GM21515 (cell line): ENCODE data around the gene LRP1.

Experiments used
- ATAC-seq: cut with Tn5 transposase; IDR thresholded peaks from one replicate; pipeline ENCODE4 v1.9.1; 2021; ENCODE audit not compliant: unreplicated experiment

LRP1 gene

DNA sequence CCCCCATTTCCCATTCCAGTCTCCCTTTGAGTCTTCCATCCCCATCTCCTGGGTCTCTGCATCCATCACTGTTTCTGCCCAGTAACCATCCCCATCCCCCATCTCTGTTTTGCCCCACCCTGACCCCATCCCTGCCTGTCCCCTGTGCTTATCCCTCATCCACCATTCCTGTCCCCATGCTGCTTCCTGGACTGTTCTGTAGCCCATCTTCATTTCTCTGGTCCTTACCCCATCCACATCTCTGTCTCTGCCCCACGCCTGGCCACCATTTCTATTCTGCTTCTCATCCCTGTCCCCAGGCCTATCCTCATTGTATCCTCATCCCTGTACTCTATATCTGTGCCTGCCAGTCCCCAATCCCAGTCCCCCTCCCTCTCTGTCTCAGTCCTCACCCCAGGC, 92.5 kb downstream of the LRP1 start:
- no peak for ATAC-seq

- ATAC-seq: no peak
These were observed 93.1 kb downstream of the LRP1 start for GRCh38 chr12:57221169-57221917.

- ATAC-seq: no peak
These were observed 94.3 kb downstream of the LRP1 start for GRCh38 chr12:57222286-57223190.

DNA sequence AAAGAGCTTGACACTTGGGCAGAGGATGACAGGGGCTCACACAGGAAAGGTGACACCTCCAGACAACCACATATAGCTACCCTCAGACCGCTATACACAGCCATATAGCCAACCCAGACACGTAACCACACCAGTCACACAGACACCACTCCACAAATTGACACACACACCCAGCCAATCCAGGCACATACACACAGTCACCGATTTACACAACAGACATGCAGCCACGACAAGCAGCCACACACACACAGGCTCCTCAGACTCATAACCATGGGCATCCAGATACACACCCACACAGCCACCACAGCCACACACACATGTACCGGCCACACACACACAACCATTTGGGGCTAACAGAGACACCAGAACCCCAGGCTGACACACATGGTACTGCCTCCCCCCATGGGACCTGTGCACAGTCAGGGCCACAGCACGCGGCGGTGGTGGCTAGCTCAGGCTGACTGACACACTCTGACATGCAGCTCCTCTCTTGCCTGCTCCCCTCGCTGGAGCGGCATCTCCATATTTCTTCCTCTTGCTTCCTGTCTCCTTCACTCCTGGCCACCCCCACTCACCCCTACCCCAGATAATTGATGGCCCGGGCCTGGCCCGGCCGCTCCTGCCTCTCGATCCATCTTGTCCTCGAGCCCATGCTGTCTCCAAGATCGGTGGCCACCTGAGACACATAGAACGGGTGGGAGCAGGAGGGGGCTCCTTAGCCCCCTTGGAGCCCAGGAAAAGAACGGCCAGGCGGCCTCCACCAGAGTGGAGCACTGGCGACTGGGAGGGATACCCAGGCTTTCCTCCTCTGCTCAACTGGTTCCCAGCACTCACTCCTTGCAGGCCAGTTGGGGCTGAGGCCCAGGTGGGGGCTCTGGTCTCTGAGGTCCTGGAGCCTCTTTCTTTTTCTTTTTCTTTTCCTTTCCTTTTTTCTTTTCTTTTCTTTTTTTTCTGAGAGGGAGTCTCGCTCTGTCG, 95.2 kb downstream of the LRP1 start:
- no peak for ATAC-seq

DNA sequence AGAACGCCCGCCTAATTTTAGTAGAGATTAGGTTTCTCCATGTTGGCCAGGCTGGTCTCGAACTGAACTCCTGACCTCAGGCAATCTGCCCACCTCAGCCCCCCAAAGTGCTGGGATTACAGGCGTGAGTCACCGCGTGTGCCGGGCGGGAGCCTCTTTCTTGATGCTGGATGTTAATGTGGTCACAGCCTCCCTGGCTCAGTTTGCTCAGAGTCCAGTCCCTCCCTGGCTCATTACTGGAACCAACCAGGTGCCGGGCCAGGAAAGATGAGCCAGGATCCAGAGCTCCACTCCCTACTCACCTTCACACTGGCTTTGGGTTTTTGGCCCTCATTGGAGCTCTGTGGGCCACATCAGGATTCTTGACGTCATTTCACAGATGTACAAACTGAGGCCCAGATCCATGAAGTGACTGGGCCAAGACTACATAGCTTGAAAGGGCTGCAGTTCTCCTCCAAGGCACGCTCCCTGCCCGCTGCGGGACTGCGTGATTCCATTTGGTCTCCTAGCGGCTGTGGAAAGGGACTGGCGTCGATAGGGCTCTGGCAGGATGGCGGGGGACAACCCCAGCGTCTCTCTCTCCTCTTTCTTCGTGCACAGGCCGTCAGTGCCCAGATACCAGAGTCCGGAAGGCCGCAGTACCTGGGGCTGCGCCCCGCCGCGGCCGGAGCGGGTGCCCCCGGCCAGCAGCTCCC, 96.1 kb downstream of the LRP1 start:
- no peak for ATAC-seq

DNA sequence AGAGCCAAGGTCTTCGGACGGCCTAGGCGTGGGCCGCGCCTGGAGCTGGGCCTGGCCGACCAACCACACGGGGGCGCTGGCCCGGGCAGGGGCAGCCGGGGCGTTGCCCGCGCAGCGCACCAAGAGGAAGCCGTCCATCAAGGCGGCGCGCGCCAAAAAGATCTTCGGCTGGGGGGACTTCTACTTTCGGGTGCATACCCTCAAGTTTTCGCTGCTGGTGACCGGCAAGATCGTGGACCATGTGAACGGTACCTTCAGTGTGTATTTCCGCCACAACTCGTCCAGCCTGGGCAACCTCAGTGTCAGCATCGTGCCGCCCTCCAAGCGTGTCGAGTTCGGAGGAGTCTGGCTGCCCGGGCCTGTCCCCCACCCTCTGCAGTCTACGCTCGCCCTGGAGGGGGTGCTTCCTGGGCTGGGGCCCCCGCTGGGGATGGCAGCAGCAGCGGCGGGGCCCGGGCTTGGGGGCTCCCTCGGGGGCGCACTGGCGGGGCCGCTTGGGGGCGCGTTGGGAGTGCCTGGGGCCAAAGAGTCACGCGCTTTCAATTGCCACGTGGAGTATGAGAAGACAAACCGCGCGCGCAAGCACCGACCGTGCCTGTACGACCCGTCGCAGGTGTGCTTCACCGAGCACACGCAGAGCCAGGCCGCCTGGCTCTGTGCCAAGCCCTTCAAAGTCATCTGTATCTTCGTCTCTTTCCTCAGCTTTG, 96.8 kb downstream of the LRP1 start:
- no peak for ATAC-seq

DNA sequence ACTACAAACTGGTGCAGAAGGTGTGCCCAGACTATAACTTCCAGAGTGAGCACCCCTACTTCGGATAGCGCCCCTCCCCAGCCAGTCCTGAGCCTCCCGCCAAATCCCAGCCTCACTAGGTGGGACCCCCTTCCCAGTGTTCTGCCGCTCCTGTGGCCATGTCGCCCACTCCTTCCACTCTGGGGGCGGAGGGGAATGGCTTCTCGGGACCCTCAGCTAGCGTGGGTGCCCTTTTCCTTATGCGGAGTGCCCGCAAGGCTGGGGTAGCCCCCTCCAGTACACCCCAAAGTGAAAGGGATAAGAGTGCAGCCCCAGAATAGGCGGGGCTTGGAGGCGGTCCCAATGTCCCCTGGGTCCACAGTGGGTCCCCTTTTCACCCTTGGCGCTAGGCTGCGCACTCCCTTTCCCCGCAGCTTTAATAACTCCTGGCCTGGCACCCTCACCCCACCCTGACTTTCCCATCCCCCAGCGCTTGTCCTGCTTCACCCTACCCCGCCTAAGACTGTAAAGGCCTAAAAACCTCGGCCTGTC, 97.5 kb downstream of the LRP1 start:
- no peak for ATAC-seq

DNA sequence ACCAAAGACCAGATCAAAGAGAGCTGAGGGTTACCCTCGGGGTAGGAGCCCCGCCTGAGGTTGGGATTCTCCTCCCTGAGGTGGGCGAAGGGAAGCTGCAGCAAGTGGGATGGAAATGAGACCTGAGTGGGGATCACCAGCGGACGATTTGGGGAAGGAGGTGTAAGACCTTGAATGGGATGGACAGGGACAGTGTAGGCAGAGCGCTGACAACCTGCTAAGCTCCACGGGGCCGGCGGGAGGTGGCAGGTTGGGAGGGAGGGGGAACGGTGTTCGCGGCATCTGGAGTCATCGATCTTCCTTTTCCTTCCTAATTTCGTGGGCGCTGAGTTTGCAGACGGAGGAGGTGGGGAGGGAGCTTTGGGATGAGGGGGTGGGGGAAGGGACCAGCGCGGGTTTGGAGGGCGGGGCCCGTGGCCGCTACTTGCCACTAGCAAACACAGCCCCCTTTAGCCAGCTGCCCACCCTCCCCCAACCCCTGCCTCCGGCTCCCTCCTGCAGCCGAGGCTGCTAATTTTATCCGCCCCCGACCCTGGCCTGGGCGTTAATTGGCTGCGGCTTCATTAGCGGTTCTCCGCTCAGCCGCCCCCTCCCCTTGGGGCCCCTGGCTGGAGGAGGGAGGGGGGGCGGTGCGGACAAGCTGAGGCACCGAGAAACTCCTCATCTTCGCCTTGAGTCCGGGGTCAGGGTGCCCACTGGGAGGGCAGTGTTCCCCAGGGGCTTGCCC, 98.5 kb downstream of the LRP1 start:
- ATAC-seq: no peak

DNA sequence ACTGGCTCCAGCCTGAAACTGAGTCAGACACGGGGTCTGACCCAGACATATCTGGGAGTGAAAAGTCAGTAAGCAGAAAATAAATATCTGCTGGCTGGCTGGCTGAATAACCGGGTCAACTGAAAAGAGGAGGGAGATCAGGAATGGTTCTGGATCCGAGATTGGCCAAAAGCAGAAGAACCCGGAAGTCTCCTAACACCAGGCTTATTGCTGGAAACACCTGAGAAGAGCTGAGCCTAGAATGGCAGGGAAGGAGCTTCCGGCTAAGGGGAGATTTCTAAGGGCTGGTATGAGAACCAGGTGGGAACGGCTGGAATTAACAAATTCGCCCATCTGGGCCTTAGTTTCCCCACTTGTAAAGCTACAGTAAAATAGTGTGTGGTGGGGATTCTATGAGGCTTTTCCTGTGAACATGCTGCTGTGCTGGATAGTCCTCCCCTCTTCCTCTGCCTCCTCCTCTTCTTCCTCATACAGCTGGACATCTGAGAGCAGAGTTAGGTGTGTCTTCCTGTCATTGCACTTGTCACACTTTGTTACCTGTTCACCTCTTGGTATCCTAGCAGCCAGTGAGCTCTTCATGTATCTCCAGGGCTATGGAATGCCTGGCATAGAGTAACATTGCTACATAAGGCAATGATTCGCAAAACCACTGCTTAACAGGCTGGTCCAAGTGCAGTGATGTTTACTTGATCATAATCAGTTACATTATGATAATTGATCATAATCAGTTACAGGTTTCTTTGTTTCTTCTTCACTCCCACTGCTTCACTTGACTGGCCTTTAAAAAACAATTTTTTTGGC, 99.2 kb downstream of the LRP1 start:
- no peak for ATAC-seq

GRCh38 chr12:57229046-57229633, 100.9 kb downstream of the LRP1 start:
- ATAC-seq: no peak

DNA sequence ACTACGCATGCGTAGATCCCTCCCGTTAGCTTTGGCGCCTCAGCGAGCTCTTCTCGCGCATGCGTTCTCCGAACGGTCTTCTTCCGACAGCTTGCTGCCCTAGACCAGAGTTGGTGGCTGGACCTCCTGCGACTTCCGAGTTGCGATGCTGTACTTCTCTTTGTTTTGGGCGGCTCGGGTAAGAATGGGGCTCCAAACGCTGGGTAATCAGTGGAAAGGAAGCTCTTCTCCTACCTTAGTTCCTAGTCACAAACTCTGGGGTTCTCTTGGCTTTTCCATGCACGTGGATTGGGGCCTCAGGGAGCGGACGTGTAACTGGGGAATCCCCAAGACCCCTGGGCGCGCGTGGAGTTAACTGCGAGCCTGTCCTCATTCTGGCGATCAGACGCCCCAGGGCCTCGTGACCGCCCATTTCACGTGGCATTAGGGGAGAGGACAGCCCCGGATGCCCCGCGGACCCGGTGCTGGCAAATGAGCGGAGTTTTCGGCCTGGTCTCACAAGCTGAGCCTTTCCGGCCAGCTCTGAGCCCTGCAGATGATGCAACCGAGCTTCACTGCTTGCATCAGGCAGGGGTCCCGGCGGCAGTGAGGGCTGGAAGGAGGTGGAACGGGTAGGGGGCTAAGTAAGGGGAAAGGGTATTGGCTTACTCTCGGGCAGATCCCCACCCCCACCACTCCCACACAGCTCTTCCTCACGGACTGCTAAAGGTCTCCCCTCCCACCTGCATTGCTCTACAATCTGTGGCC, 101.5 kb downstream of the LRP1 start, which contains the start of gene SHMT2:
Gene SHMT2 (plus strand): TSS at position 78 of the 747 bp plus-strand sequence. CDS start 68 bp downstream, at position 146.
- ATAC-seq: peak; percentile 61

- ATAC-seq: no peak
These were observed 102.3 kb downstream of the LRP1 start for GRCh38 chr12:57230381-57231155.

DNA sequence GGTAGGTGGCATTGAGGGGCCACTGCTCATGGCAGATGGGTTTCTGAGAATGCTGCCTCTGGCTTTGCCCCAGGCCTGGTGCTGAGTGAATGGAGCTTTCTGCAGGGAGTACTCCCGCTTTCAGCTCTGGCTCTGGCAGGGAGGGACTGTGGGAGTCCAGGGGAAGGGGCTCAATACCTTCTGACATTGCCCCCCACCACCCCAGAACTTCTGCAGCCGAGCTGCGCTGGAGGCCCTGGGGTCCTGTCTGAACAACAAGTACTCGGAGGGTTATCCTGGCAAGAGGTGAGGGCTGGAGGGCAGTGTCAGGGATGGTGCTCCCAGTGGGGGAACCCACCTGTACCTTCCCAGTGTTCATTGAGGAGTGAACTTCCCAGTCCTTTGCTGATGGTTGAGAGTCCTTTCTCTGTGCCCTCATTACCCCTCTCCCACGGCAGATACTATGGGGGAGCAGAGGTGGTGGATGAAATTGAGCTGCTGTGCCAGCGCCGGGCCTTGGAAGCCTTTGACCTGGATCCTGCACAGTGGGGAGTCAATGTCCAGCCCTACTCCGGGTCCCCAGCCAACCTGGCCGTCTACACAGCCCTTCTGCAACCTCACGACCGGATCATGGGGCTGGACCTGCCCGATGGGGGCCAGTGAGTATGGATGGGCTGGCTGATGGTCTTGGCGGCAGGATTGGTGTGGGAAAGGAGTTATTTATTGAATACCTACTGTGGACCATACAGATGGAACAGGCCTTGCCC, 103.2 kb downstream of the LRP1 start:
- ATAC-seq: no peak

- ATAC-seq: no peak
These were observed 104.0 kb downstream of the LRP1 start for GRCh38 chr12:57232156-57232756.
